ENCODE results near the gene FMN2.
"Not testable (repeated sequence)": the region's sequence is repeated elsewhere in the genome, so short reads cannot be mapped to it uniquely, and the experiment has no call there.

Gene FMN2

DNA sequence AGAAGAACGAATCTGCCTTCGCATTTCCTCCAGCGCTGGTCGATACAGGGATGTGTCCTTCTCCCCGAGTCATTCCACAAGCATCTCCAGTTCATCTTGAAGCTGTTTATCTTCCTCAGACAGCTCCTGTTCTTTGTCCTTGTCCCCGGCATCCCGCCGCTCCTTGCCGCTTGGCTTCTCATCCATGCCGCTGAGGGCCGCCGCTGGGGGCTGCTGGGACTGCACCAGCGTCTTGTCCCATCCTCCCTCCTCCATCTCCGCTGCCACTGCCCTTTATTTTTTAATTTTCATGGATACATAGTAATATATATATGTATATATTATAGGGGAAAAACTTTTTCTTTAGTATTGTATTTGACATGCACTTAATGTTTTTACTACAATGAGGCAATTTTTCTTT is 53.4 kb downstream of the FMN2 start:
- DNase-seq: no peak

DNA sequence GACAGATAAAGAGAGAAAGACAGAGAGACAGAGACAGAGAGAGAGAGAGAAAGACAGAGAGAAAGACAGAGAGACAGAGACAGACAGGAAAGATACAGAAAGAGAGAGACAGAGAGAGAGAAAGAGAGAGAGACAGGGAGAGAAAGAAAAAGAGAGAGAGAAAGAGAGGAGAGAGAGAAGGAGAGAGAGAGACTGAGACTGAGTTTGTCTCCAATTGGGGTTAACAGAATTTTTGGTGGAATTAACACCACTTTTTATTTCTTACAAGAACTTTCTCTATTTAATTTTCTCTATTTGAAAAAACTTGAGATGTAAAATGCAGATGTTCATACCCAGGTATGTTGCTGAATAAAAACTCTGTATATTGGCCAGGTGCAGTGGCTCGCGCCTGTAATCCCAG is 56.6 kb downstream of the FMN2 start:
- DNase-seq: no peak

DNA sequence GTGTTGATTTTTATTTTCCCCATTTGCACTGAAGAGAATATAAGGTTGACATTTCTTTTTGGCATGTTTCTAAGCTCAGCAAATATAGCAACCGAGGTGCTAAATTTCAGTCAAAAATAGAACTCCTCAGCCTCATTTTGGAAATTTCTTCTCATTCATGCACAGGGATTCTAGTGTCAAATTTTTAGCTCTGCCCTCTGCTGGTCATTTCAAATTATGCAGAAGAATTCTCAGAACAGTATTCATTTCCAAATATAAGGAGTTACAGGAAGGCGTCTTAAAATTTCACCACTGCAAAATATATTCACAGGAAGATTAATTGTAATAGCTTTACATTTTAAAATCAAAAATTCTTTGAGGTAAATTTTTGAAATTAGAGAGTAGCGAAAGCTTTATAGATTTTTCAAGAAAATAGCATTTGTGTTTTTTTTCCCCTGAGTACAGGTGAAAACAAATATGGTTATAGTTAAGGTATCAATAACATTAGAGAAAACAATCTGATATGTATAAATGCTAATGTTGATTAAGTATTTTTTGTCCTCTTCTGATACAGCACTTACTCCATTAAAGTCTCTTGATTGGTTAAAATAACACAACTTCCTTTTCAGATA is 57.9 kb downstream of the FMN2 start:
- DNase-seq: no peak

DNA sequence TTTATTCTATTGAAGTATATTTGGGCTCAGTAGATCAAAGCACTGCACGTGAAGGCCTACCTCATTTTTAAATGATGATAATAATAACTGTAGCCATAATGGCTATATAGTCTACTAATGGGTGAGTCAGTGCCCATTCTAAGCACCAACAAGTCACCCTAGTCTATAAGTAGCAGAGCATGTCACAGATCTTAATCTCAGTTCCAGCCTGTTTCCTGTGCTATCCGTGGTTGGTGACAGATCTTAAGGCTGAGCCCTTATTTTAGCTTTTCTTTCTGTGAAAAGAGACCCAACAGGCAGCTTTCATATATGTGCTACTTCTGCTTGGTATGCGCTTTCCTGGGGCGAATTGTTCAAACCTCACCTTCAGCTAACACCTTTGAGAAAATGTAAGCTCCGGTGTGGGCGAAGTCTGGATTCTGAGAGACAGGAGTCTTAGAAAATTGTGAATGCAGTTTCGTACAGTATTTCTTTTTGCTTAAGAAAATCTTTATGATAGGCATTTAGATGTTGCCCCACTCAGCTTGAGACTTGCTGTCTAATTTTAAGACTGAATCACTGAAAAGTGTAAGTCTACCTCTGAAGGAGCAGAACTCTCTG is 59.6 kb downstream of the FMN2 start:
- no peak for DNase-seq

DNA sequence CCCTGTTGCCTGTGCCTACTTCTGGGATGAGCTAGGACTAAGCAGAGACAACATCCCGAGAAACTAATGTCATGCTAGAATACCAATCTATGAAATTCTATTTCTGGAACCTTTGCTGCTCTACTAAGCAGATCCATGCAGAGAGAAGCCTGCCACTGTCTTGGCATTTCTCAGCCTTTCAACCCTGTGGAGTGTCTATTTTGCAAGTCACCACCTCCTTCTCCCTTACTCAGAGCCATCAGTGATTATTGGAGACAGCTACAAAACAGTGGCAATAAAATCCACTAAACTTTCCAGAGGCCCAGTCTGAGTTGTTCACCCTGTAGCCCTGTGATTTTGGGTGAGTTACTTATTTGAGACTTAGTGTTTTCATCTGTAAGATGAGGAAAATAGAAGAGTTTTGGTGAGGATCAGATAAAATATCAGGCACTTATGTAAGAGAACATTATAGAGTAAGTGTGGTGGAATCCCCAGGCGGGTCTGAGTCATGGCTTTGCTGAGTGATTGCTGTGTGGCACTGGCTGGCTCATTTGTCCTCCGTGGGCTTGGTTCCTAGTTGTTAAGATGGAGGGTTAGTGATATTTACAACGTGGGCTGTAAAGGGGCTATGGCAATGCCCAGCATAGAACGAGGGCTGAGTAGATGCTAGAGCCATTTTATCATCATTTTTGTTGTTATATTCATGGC is 61.1 kb downstream of the FMN2 start:
- no peak for DNase-seq

DNA sequence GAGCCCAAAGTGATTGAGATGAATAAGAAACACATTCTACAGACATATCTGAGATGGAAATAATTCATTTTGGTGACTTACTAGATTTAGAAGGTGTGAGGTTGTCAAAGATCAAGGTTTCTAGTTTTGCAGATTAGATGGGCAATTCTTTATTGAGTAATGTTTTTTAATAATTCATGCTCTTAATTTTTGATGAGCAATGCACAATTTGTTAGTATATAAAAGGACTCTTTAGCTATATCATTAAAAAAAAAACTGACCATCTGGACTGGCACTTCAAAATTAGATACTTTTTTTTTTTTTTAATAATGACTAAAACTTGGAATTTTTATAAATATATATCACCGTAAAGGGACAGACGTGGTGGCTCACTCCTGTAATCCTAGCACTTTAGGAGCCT is 63.9 kb downstream of the FMN2 start:
- no peak for DNase-seq

DNA sequence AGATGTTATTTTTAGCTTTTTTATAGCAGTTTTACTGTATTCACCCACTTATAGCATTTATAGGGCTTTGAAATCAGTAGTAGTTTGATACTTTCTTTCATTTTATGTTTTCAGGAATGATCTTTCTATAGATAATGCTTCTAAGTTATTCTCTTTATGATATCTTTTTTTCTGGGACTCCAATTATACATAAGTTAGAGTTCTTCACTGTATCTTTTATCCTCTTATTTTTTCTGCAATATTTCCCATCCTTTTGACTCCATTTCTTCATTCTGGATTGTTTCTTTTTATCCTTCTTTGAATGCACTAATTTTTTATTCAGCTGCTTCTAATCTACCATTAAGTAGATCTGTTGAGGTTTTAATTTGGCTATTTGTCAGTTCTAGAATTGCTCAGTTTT is 73.1 kb downstream of the FMN2 start:
- no peak for DNase-seq

DNA sequence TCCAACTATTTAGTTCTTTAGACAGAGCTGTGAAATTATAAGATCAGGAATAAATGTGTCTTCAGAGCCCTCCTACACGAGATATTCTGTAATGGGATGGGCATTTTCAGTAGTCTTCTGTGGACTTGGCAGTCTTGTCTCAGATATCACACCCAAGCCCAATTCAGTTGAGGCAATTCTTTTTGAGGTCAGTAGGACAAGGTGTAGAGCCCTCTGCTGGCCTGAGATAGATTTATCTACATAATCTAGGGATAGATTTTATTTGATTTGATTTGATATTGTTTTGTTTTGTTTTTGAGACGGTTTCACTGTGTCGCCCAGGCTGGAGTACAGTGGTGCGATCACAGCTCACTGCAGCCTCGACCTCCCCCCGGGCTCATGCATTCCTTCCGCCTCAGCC is 77.5 kb downstream of the FMN2 start:
- no peak for DNase-seq

DNA sequence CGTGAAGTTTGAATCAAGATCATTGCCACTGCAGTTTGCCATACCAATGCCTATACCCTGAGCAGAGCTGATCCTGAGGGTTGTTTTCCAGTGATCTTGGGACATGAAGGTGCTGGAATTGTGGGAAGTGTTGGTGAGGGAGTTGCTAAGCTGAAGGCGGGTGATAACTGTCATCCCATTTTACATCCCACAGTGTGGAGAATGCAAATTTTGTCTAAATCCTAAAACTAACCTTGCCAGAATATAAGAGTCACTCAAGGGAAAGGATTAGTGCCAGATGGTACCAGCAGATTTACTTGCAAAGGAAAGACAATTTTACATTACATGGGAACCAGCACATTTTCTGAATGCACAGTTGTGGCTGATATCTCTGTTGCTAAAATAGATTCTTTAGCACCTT is 78.6 kb downstream of the FMN2 start:
- DNase-seq: no peak

DNA sequence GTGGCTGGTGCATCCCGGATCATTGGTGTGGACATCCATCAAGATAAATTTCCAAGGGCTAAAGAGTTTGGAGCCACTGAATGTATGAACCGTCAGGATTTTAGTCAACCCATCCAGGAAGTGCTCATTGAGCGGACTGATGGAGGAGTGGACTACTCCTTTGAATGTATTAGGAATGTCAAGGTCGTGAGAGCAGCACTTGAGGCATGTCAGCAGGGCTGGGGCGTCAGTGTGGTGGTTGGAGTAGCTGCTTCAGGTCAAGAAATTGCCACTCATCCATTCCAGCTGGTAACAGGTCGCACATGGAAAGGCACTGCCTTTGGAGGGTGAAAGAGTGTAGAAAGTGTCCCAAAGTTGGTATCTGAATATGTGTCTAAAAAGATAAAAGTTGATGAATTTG is 79.1 kb downstream of the FMN2 start:
- no peak for DNase-seq

DNA sequence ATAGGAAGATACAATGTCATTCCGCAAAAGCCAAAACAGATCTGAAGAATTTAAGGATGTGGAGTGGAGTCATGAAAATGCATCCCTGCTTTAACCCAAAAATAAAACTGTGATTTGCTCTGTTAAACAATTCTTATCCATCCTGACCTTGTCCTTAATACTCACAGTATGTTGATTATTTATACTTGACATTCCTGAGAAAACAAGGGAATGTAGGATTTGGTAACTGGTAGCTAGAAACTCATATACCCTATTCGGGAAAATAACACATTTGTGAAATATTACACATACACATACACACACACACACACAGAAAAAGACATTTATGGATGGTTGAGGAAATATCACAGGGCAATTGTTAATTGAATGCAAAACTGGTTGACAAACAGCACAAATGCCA is 80.2 kb downstream of the FMN2 start:
- no peak for DNase-seq

DNA sequence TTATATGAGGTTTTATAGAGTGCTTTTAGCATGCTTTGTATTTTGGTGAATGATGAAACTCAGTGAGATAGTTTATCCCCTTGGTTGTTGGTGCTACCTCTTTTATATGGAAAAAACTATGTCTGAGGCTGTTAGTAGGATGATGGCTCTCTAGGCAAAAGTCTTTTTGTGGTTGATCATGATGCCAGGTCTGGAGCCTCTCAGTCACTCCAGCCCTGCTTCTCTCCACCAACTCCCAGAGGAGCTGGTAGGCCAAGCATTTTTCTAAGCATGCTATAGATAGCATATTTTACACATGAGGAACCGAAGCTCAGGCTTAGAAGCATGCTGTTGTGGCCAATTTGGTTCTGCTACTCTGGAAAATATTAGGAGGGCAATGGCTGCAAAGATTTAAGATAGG is 82.2 kb downstream of the FMN2 start:
- no peak for DNase-seq

DNA sequence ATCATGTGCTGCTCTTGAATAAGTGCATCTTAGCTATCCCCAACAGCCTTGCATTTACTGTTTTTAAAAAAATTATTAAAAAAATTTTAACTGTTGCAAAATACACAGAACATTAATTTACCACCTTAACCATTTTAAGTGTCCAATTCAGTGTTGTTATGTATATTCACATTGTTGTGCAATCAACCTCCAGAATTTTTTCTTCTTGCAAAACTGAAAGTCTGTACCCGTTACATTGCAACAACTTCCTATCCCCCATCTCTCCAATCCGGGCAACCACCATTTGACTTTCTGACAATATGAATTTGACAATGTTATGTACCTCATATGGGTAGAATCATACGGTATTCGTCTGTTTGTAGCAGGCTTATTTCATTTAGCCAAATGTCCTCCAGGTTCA is 83.1 kb downstream of the FMN2 start:
- no peak for DNase-seq

DNA sequence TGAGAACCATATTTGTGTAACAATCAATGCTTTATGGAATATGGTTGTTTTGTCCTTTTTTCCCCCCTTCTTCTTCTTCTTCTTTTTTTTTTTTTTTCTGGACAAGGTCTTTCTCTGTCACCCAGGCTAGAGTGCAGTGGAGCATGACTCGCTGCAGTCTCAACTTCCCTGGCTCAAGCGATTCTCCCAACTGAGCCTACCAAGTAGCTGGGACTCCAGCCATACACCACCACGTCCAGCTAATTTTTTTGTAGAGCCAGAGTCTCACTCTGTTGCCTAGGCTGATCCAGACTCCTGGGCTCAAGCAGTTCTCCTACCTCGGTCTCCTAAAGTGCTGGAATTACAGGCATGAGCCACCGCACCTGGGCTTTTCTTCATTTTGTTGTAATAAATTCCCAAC is 86.7 kb downstream of the FMN2 start:
- DNase-seq: no peak

DNA sequence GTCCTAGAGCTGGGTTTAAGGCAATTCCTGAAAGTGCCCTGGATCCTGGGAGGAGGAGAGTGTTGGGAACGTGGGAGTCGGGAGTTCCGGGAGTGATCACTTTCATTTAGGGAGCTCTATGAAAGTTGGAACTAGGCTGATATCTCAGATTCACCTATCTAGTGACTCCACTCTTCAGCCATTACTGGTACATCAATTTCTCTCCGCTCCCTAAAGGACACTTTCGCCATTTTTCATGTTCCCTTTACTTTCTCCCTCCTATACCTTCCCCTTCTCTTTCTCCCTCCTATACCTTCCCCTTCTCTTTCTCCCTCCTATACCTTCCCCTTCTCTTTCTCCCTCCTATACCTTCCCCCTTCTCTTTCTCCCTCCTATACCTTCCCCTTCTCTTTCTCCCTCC is 93.0 kb downstream of the FMN2 start:
- not testable (repeated sequence) for DNase-seq

DNA sequence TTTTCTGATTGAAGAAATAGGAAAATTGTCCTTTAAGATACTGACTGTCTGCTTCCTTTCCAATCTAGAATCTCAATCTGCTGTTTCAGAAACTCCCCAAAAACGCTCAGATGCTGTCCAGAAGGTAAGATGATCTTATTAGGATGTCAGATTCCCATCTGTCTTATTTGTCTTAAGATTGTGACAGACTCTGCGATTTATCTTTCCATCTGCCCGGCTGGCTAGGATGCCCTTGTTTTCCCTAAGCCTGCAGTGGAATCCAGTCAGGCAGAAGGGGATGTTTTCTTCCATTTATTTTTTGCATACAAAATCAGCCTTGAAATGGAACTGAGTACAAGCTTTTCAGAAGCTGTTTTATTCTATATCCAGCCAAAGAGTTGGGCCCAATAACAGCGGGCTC is 96.5 kb downstream of the FMN2 start:
- DNase-seq: no peak

DNA sequence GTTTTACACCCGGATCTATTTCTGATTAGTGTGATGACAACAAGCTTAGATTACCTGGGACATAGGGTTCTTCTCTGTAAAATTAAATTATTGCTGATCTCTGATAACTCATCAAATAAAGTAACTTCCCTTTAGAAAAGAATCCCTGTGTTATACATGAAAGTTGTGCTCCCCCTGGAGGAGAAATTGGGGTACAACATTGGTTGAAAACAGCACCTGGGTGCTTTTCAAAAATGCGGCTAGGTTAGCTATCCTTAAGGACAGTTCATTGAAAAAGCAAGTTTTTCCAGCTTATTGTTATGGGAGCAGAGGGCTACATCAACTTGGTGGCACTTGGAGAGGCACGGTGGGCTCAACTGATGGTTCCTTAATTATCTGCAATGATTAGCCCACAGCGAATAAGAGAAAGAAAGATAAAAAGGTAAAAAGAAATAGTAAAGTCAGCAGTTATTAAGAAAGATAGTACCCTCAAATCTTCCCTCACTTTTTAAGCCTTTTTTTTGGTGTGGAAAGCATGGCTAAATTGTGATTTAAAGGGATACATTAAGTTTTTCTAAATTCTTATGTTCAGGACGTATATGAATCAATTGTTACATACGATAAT is 97.8 kb downstream of the FMN2 start:
- DNase-seq: no peak

DNA sequence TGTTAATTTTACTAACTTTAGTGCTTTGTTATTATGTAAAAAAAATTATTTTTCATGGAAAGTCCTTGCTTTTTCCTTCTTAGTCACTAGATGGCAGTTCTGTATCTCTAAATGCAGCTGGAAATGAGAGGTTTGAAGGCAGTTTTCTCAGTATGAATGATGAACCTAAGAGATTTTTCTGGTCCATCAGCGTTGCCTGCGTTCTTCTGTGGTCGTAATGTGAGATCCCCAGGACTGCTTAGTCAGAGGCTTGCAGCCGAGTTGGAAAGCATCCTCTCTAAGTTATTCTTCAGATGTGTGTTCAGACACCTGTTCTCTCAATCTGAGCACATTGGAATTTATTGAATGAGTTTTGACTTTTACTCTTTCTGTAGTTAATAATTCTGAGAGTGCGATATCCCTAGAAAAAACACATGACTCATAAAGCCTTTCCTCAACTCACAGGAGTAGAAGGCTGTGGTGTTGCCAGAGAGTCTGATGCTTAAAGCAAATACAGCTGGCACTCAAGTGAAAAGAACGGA is 99.3 kb downstream of the FMN2 start:
- no peak for DNase-seq

DNA sequence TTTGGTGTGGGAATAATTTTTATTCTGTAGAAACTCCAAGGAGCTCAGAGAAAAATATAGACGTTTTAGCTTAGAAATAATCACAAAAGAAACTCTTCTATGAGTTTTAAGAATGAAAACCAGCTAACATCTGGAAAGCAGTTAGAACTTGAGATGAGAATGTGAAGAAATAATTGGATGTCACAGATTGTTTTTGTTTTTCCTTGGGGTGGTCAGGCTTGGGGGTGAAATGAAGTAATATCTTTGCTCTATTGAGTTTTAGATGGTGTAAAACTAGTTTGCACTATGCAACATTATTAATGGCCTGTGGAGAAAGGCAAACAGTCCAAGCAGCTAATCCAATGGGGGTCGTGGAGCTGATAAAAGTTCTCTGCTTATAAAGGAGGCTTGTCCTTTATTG is 101.2 kb downstream of the FMN2 start:
- no peak for DNase-seq

DNA sequence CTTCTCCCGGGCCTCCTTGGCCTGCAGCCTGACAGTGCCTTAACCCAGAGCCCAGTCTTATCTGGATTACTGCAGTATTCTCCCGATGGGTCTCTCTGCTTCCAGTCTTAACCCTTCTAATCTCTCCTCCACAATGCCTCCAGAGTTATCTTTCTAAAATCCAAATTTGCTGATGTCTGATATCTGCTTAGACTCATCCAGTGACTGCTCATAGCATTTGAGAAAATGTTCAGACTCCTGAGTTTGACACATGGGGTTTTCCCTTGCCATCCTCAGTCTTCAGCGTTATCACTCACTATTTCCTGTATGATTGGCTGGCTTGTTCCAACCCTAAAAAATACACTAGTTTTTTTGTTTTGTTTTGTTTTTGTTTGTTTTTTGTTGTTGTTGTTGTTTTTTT is 102.0 kb downstream of the FMN2 start:
- no peak for DNase-seq

DNA sequence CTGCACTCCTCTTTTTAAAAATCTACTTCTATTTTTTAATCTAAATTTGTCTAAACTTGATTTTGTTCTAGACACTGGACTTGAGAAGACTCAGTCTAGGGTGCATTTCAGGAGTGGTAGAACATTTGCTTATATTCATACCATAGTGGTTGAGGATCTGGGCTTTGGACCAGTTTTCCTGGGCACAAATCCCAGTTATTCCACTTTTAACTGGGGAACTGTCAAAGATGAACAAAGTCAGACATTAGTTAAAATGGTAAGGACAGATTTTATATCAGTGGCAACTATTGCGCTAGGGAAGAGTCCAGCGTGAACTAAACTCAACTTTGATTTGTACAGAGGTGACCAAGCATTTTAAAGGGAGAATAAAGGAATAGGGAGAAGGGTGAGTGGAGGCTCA is 102.4 kb downstream of the FMN2 start:
- DNase-seq: no peak

DNA sequence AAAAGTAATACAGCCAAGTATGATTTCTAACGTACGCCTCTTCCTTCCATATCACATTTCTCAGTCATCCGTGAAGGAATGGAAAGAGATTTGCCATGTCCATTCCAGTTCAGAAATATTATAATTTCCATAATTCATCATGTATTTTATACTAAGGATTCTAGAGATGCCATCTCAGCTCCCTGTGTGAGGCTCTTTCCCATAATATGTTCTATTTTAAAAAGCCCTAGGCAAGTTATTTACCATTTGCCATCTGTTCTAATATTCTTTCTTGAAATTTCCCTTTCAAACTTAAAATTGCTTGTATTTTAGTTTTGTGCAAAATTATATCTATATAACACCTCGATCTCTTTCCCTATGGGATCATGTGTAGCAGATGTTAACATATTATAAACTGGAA is 106.7 kb downstream of the FMN2 start:
- DNase-seq: no peak

DNA sequence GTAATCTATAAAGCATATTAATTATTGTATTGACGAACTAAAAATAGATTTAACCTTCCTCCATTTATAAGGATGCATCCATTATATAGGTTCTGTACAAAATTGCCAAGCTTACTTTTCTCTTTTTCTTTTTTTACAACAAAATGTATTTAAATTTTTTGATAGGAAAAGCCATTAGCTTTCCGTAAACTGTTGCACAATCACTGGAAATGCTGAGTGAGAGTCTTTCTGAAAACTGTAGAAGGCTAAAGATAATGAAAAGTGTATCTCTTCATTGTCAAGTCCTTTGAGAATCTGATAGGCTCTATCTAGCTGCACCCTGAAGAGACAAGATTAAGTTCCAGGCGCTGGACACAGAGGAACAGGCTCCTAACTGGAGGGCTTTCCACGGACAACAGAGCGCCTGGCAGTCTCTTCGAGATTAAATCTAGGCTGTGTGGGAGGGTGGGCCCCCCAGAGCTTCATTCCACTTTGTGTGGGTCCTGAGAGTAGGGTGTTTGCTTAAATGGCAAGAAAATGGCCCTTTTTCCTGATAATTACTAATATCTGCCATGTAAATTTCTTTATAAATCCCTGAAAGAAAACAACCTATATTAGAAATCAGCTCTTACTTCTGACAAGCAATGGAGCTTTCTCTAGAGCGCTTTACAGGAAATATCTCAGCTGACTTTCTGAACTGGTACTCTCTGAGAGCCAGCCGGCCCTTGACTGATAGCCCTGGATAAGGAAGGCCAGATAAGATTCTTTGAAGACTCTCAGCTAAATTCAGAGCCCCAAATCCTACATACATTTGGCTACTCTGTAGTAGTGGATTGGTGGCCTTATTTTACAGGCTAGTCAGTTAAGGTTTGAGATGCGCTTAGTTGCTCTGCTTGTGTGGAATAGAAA is 108.3 kb downstream of the FMN2 start:
- DNase-seq: no peak
